ENCODE data around the gene STAC.
A peak's percentile ranks its signal among the peaks of the same experiment; 100 is the strongest.
"Not testable (repeated sequence)": the region's sequence is repeated elsewhere in the genome, so short reads cannot be mapped to it uniquely, and the experiment has no call there.

STAC gene

DNA sequence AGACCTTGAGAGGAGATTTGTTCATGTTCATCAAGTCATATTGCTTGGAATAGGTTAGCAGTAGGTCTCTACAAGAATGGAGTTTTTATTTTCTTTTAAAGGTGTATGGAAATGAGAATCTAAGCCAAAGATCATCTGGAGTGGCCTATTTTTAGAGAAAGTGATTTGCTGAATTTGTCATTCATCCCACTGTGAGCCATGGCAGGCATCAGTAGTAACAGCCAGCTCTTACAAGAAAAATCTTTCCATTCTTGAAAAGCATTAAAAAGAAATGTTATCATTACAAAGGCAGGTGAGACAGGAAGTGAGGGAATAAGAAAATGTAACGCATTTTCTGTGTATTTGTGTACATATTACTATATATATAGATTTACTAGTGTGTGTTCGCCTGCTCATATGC, 29.6 kb downstream of the STAC start:
- DNase-seq (ENCODE audit: insufficient read length, low spot score) (no peak), FAIRE-seq (no peak)

DNA sequence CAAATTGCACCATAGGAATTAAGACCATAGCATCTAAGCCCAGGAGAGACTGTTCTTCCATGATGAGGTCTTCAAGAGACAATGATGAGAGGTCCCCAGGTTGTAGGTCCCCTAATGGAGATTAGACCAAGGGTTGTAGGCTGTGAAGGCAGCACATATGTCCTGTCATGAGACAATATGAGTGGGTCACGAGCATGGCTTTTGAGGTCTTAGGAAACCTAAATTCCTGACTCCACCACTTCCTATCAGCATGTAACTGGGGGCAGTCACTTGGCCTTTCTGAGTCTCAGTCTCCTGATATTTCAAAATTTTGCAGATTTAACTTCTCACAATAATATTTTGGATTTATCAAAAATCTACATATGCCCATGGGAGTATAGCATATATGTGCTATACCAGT, 31.3 kb downstream of the STAC start:
- DNase-seq (ENCODE audit: insufficient read length, low spot score) (no peak), FAIRE-seq (no peak)

DNA sequence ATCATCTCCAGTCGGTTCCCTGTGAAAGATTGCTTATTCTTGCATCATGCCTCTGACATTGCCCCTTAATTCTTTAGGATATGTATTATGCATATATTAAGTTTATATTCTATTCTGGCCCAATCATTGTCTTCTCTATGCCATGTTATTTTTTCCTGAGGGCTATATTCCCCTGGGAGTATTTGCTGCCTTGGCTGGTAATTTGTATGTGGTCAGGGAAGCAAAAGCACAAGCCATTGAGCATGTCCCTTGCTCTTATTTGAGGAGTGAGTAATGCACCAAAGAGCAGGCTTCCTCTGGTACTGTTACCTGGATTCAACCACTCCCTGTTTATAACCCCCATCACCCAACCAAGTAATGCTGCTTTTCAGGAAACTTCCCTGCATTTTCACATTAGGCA, 36.3 kb downstream of the STAC start:
- DNase-seq (ENCODE audit: insufficient read length, low spot score) = no peak
- no peak for FAIRE-seq

DNA sequence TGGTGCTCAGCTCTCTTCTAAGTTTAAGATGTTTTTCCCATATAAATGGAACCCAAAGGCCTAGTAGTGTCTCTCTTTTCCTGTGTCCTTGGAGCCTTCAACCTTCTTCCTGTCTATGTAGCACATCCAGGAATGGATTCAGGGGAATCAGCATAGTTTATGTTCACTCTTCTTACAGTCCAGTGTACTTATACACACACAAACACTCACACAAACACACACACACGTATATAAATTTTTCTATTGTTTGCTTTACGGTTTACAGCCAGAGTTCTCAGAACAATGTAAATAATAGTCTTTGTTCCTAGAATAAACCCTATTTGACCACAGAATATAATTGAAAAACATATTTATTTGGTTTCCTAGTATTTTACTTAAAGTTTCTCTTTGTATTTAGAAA, 36.9 kb downstream of the STAC start:
- FAIRE-seq (no peak), DNase-seq (ENCODE audit: insufficient read length, low spot score) (no peak)

DNA sequence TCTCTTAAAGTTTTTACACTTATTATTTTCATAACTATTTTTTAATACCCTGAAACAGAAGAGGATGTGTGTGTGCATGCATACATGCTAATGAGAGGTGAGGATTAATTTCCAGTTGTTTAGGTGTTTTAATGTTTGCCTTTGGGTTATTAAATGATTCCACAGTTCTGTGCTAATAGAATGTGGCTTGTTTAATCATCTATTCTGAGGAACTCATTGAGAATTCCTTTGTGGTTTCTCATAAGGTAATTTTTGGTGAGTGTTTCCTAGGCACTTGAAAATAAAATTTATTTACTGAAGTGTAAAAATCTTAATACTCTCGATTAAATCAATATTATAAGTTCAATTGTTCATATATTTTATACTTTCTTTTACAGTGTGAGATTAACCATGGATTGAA, 38.0 kb downstream of the STAC start:
- DNase-seq (ENCODE audit: insufficient read length, low spot score) = no peak
- FAIRE-seq = no peak

DNA sequence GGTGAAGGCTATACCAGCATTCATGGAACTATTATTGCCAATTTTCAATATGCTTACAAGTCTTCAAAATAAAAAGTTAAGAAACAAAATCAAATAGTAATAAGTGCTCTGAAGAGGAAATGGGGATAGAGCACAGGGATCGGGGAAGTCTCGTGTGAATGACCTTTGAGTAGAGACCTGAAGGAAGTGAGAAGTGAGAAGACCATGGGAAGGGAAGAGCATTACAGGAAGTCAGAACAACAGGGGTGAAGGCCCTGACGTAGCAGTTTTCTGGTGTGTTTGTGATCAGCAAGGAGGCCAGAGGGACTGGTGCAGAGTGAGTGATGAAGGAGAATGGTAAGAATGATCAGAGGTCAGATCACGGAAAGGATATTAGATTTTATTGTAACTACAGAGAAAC, 48.1 kb downstream of the STAC start:
- no peak for FAIRE-seq
- no peak for DNase-seq (ENCODE audit: insufficient read length, low spot score)

DNA sequence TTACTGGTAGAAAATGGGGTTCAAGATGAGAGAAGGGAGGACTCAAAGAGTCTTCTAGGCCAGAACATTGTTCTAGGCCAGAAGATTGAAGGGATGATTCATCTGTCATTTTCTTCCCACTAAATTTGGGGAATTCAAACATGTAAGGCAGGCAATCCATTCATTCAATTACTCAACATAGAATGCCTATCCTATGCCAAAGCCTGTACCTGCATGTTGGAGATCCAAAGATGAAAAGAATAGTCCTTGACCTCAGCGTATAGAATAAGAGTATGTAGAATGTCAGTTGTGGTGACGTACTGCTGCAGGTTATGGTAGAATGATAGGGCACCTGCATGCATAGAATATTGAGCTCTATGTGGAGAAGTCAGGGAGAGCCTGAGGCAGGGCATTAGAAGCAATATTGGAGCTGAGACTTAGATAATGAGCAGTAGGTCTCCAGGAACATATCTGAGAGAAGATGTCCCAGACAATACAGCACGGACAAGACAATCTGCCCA, 49.7 kb downstream of the STAC start:
- DNase-seq (ENCODE audit: insufficient read length, low spot score) (no peak), FAIRE-seq (no peak)

DNA sequence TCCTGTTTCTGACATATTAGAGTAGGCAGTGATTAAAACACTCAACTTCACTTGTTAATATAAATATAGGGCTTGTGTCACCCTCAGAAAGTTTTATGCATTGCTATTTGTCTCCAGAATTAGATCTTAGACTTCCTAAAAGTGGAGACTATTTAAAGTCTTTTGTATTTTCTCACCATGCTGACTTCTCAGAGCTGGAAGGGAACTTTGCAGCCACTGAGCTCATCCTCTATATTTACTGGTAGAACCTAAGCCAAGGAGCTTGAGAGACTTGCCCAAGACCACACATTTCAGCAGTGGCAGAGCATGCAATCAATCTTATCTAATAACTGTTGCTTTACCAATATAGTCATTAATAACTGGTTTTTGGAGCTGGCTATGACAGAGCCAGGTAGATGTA, 53.2 kb downstream of the STAC start:
- DNase-seq (ENCODE audit: insufficient read length, low spot score) (no peak), FAIRE-seq (no peak)

DNA sequence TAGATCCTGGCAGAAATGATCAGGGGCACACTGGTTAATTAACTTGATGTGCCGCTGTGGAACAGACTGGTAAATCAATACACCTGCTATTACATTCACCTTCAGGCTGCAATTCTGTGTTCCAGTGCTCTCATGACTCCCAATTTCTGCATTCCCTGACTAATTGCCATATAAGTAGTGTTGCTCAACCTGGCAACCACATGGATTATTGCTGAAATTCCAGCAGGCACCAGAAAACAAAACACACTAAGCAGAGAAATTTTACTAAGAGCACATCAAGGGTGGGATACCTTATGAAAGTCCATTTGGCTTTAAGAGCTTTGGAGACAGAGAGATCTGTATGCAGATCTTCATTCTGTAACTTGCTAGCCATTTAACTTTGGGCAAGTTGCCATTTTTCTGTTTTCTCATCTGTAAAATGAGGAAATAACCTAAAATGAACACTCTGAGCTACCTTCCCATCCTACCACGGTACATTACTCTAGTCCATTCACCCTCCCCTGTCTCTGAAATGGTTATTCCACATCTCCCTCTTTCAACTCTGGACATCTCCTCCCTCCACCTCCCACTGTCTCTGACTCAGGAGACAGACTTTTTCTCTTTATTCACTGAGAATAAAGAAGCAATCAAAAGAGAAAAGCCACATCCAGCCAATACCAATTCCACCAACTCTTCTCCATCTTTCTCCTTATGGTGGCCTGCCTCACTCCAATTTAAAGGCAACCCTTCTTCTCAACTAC, 54.6 kb downstream of the STAC start:
- DNase-seq (ENCODE audit: insufficient read length, low spot score) (no peak), FAIRE-seq (no peak)

DNA sequence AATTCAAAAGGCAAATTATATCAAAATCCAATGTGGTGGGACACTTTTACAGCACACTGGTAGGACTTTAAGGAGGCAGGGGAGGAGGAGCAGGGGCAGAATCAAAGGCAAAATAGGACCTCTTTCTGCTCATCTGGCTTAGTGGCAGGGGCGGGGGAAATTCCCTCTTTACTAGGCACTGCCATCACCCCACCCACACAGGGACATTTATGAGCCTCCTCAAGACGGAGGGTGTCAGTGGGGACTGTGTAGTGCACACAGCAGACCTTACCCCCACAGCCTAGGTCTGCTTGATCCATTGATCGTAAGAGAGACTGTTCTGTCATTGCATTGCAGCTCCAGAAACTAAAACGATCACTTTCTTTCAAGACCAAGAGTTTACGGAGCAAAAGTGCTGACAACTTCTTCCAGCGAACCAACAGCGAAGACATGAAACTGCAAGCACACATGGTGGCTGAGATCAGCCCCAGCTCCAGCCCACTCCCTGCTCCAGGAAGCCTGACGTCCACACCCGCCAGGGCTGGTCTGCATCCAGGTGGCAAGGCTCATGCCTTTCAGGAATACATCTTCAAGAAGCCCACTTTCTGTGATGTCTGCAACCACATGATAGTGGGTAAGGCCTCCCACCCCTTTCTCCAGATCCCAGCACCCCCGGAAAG, 62.9 kb downstream of the STAC start:
- FAIRE-seq (no peak), DNase-seq (ENCODE audit: insufficient read length, low spot score) (no peak)

DNA sequence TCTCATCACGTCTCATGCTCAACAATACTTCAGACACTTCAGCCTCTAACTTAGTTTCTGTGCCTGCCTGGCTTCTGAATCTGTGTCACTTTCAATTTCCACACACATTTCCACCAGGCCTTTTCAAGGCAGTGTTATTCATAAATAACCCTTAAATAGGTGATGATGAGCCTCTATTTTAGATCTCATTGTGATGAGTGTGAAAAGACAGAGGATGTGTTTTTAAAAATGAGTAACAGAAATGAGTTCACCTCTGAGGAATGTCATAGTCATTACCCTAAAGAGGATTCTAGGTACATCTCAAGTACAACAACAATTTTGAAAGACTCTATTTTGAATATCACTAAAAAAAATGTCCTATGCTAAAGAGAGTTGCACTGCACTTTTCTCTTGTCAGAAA, 64.6 kb downstream of the STAC start:
- FAIRE-seq (no peak), DNase-seq (ENCODE audit: insufficient read length, low spot score) (peak; percentile 3)

DNA sequence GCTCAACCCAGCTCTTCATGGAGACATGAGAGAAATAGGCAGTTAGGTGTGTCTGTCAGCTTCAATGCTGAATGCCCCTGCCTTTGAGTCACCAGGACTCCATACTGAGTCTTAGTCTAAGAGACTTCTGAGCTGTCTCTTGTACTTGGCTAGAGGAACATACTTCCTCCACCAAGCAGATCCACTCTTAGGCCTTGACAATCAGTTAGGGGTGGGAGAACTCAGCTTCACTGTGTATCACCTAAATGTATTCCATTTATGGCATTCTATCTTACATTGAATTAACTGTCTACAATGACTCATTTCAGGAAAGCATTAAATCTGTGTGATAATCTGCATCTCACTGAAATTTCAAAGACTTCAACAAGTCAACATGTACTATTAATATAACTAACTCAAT, 66.0 kb downstream of the STAC start:
- no peak for DNase-seq (ENCODE audit: insufficient read length, low spot score)
- no peak for FAIRE-seq

DNA sequence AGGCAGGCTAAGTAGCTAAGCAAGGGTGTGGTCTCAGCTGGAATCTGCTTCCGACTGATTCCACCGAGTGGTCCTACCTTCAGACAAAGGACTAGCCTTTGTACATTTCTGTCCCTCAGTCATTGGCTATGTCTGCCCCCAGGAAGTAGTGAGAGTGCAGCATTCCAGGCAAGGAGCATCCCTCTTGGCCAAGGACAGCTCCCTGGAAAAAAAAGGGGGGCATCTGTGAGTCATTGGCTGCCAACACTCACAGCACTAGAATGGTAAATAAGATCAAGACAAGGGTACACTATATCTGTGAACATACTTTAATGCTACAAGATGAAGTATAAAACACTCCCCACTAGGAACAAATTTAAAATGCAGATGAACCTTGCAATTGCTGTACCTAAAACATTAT, 66.8 kb downstream of the STAC start:
- DNase-seq (ENCODE audit: insufficient read length, low spot score) = peak; percentile 18
- no peak for FAIRE-seq

DNA sequence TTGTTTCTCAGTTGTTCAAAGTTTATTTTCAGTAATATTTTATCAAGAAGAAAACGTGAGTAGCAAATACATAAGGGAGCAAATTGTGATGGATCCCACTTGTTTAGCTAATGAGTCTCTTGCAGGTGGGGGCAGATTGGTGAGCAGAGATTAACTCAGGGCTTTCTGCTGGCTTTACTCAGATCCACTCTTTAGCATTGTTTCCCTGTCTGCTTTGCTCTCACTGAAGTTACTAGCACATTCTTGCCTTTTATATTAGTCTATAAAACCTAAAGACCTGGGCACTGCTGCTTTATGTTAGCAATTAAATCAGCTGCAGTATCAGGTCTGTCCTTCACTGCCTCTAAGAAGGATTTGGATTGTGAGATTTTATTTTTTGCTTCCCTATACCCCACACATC, 71.5 kb downstream of the STAC start:
- no peak for FAIRE-seq
- no peak for DNase-seq (ENCODE audit: insufficient read length, low spot score)

DNA sequence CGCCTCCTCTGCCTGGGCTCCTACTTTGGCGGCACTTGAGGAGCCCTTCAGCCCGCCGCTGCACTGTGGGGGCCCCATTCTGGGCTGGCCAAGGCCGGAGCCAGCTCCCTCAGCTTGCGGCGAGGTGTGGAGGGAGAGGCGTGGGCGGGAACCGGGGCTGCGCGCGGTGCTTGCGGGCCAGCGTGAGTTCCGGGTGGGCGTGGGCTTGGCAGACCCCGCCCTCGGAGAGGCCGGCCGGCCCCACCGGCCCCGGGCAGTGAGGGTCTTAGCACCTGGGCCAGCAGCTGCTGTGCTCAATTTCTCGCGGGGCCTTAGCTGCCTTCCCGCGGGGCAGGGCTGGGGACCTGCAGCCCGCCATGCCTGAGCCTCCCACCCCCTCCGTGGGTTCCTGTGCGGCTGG, 72.9 kb downstream of the STAC start:
- DNase-seq (ENCODE audit: insufficient read length, low spot score); FAIRE-seq: not testable (repeated sequence)

DNA sequence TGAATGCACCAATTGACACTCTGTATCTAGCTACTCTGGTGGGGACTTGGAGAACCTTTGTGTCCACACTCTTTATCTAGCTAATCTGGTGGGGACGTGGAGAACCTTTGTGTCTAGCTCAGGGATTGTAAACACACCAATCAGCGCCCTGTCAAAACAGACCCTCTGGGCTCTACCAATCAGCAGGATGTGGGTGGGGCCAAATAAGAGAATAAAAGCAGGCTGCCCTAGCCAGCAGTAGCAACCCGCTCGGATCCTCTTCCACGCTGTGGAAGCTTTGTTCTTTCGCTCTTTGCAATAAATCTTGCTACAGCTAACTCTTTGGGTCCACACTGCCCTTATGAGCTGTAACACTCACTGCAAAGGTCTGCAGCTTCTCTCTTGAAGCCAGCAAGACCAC, 73.6 kb downstream of the STAC start:
- FAIRE-seq; DNase-seq (ENCODE audit: insufficient read length, low spot score): not testable (repeated sequence)

DNA sequence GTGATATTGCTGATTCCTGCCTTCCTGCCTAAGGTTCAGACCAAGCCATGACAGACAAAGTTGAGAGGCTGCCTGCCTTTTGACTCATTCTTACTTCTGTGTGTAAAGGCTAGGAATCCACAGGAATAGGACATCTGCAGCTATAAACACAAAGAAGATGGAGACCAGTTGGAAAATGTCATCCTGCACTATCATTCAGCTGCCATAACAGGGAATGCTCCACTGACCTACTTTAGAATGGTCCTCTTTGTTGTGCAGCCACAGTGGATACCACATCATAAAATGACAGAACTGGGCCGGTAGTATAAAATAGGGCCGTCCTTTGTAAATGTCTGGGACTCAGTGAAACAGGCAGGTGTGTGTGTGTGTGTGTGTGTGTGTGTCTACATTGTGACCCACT, 75.1 kb downstream of the STAC start:
- FAIRE-seq = no peak

DNA sequence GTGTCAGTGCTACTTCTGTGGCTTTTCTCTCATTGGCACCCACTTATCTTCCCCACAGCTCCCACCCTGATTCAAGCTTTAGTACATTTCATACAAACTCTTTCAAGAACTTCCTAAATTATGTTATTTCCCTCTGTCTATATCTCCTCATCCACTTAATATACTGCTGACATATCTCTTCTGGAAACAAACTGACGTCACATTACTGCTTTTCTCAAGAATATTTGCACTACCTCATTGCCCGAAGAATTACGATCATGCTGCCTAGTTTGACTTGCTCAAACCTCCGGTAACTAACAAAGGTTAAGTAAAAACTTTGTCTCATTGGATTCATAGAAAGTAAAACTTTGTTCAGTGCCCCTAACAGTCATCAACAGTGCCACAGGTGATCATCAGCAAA, 76.5 kb downstream of the STAC start:
- DNase-seq (ENCODE audit: insufficient read length, low spot score) (no peak), FAIRE-seq (no peak)

More for the DNA sequence above, 75.1 kb downstream of the STAC start:
- DNase-seq (ENCODE audit: insufficient read length, low spot score) = no peak

DNA sequence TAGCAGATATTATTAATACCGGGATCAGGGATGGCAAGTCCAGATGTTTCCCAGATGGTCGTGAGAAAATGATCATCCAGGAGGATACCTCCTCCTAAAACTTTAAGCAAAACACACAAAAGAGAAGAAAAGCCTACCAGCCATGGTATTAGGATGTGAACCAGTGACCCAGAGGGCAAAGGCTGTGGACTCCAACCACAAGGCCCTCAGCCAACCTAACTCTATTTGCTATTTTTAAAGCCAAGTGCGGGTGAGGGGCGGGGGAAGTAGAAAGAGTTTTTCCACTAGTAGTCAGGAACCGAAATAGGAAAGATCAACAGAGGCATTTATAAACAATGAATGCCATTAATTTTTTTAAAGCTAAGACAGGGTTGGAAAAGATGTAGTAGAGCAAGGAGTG, 77.4 kb downstream of the STAC start:
- DNase-seq (ENCODE audit: insufficient read length, low spot score) (no peak), FAIRE-seq (no peak)

DNA sequence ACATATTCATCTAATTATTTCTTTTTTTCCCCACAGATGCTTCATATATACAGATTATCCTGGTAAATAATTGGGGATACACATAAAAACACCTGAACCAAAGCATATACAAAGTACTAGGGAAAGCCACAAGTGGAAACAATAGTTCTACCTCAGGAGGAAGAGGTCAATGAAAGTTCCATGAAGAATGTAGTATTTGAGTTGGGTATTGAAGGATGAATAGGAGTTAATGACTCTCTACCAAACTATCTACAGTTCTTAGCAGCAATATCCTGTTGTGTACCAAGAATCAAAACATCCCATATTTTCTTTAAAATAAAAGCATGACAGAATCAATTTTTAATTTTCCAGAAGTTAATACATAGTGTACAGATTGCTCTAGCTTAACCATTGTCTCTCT, 78.9 kb downstream of the STAC start:
- DNase-seq (ENCODE audit: insufficient read length, low spot score) (no peak), FAIRE-seq (no peak)

DNA sequence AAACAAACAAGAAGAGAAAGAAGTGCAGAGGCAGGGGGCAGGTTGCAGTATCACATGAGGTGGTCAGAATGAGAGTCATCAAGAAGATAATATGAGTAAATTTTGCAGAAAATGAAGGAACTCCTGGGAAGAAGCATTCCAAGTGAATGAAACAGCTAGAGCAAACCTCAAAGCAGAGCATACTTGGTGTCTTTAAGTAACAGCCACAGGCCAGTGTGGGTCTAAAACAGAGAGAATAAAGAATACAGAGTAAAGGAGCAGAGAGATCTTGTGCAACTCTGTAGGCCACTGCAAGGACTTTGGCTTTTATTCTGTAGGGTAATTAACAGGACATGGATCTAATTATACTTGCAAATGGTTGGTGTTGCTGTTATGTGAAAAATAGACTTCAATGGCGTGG, 81.3 kb downstream of the STAC start:
- DNase-seq (ENCODE audit: insufficient read length, low spot score) (no peak), FAIRE-seq (no peak)

DNA sequence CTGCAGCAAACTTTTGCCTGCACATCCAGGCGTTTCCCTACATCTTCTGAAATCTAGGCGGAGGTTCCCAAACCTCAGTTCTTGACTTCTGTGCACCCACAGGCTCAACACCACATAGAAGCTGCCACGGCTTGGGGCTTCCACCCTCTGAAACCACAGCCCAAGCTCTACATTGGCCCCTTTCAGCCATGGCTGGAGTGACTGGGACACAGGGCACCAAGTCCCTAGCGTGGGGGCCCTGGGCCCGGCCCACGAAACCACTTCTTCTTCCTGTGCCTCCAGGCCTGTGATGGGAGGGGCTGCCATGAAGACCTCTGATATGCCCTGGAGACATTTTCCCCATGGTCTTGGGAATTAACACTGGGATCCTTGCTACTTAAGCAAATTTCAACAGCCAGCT, 91.7 kb downstream of the STAC start:
- not testable (repeated sequence) for FAIRE-seq; DNase-seq (ENCODE audit: insufficient read length, low spot score)
